NCI-H82 (cell line): Measurements from ENCODE around the gene SPDYC.
"Not testable (repeated sequence)": the region's sequence is repeated elsewhere in the genome, so short reads cannot be mapped to it uniquely, and the experiment has no call there.

Experiments used
- DNase-seq: peaks from one replicate; lab custom pipeline; 2025; lab: John Stamatoyannopoulos, UW

Gene SPDYC

DNA sequence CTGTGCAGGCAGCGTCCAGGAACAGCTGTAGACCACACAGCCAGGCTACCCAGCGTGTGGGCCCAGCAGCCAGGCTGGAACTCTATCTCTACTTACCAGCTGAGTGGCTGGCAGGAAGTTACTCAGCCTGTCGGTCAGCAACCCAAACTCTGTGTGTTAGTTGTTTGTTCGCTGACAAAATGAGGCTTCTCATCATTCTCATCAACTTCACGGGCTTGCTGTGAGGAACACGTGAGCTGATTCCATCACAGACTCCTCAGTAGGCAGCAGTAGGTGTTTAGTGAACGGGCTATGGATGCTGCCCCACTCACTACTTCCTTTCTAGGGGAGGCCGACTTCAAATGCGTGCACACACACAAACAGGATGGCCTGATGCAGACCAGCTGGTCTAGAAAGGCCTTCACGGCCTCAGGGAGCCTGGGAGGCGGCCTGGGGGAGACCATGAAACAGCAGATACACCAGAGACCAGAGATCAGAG, 830 bp upstream of the SPDYC start:
- DNase-seq = no peak

DNA sequence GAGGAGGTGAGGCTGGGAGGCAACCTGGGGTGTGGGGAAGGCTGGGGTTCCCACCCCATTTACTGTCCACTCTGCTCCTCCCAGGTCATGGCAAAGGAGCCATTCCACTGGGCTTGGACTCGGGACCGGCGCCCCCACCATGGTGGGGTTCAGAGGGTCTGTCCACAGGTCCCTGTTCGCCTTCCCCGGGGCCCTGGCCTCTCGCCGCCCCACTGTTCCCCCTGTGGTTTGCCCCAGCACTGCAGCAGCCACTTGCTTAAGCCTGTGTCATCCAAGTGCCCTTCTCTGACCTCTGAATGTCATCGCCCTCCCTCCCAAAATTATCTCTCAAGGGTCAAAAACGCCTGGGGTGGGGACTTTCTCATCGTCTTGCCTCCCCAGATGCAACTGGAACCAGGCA, 2.6 kb downstream of the SPDYC start:
- no peak for DNase-seq

DNA sequence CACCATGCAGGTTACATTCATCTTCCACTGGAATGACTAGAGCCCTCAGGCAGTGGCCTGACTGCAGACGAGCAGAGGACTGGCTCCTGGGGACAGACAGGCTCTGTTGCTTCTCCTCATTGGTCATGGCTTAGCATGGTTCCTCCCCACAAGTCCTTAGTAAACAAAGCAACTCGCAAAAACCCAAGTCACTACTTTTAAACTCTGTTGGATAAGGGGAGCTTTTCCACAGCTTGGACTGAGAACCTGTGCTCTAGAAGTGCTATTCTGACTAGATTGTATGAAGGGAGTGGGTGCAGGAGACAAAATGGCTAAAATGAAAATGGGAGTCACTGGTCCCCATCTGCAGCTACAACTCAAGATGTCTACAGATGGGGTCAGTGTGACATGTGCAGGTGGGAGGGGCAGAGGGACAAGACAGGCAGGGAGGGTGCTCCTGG, 4.6 kb downstream of the SPDYC start:
- not testable (repeated sequence) for DNase-seq

DNA sequence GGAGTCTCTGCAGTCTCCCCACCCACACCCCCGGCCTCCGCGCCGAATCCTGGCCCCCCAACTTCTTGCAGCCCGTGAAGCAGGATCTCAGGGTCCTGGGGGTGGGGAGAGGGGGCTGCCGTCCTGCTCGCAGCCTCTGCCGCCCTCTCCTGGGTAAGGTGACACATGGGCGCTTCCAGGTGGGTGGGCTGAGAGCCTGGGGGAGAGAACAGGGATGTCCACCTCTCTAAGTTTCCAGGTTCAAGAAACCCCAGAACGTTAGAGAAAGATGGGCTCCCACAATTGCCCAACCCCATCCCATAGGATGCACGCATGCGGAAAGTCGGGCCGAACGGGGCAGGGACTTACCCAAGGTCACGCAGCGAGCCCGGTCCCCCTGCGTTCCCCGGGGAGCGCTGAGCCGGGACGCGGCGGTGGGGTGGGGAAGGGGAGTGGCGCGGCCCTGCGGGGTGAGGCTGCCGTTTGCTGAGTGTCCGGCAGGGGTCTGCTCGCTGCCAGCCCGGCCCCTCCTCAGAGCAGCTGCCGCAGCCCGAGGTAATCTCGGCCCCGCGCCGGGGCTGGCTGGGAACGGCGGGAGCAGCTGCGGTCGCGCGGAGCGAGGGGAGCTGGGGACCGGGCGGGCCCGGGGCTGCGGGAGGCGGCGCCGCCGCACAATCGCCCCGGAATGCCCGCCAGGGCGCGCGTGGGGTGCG, 11.0 kb downstream of the SPDYC start:
- peak; percentile 83 for DNase-seq

DNA sequence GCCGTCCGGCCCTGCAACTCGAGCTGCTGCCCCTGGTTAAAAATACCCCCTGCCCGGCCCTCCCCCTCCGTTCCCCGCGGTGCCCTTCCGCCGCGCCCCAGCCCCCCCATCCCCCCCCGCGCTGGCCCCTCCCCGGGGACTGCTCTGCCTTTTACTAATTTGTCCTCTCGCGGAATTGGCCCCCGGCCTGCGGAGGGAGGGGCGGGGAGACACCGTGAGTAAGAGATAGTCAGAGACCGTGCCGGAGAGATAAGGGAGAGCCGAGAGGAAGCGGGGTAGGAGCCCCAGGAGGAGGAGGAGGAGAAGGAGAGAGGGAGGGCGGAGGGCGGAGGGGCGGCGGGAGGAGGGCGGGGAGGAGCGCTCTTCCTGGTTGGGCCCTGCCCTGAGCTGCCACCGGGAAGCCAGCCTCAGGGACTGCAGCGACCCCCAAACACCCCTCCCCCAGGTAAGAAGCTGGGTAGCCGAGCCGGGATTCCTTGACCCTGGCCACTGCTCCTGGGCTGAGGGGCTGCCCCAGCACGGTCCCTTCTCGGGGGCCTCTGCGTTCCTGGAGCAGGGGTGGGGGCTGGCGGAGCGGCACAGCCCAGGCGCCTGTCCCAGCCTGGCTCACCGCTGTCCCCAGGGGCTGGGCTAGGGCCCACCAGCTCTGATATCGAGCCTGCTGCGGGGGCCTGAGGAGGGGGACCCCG, 11.7 kb downstream of the SPDYC start, which contains the start of gene CAPN1:
CAPN1 (plus strand) TSS at position 360 of the 689 bp plus-strand sequence. CDS start 774 bp downstream, outside the sequence.
- peak; percentile 80 for DNase-seq

DNA sequence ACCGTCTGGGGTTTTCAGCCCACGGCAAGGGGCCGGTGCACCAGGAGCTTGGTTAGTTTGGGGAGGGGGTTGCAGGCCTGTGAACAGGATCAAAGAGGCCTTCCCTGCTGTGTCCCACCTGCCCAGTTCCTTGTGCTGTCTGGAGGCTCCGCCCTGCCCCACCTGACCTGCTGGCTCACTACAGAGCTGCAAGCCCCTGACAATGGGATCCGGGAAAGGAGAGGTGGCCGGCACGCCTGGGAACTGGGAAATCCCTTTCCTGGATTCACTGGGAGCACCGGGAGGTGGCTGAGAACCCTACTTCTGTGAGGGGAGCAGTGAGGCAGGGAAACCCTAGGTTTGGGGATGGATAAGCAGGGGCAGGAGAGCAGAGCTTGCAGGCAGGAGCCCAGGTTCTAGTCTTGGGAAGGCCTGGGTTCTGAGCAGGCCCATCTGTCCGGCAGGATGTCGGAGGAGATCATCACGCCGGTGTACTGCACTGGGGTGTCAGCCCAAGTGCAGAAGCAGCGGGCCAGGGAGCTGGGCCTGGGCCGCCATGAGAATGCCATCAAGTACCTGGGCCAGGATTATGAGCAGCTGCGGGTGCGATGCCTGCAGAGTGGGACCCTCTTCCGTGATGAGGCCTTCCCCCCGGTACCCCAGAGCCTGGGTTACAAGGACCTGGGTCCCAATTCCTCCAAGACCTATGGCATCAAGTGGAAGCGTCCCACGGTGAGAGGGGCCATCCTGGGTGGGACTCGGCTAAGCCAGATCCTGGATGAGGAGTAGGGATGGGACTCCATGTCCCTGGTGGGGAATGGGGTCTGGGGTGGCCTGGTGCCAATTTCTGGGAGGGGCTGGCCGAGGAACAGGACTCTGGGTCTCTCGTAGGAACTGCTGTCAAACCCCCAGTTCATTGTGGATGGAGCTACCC, 12.5 kb downstream of the SPDYC start:
- DNase-seq = peak; percentile 42

DNA sequence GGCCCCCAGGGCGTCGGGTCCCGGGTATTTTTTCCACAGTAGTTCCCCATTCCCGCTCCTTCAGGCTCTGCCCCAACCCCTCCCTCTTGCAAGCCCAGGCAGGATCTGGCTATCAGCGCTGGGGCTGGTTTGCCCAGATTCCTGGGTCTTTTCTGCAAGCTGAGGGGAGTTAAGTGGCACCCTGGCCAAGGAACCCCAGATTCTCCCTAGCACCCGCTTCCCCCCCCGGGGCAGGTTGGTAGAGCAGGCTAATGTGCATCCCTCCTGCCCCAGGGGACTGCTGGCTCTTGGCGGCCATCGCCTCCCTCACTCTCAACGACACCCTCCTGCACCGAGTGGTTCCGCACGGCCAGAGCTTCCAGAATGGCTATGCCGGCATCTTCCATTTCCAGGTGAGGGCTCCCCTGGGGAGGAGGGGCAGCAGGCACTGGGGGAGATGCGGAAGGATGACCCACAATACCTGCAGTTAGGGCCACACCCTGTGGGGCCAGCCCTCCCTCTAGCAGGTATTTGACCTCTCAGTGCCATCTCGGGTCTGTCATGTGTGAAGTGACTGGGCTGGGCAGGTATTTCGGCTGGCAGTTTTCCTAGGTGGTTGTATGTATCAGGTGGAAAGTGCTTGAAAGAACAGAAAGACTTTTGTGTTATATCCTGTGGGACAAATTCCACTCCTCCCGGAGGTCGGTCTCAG, 13.3 kb downstream of the SPDYC start:
- no peak for DNase-seq

DNA sequence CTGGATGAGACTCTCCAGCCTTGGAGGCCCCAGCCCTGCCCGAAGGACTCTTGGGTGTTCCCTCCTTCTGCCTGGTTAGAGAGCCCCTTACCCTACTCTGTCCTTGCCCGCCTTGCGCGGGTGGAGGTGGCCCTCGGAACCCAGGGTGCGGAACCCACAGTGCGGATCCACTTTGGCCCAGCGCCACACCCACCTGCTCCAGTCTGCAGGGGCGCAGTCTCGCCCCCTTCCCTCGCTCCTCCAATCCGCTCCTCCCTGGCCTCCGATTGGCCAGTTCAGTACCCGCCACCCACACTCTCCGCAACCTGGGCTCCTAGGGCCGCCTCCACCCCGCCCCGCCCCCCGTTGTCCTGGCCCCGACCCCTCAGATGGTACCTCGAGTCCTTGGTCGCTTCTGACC, 14.1 kb downstream of the SPDYC start:
- no peak for DNase-seq

DNA sequence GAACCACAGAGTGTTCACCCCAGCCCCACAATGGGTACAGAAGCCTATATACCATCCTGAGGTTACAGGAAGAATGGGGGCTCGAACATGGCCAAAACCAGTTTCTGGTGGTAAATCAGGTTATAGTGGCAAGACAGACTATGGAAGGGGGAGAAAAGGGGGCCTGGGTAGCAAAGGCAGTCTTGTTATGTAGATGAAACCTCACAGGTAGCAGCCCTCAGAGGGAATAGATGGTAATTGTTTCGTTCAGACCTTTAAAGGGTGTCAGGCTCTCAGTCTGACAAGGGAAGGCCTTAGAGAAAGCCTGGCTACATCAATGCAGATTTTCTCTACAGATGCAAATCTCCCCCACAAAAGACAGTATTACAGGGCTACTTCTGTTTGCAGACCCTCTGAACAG, 15.1 kb downstream of the SPDYC start:
- no peak for DNase-seq

DNA sequence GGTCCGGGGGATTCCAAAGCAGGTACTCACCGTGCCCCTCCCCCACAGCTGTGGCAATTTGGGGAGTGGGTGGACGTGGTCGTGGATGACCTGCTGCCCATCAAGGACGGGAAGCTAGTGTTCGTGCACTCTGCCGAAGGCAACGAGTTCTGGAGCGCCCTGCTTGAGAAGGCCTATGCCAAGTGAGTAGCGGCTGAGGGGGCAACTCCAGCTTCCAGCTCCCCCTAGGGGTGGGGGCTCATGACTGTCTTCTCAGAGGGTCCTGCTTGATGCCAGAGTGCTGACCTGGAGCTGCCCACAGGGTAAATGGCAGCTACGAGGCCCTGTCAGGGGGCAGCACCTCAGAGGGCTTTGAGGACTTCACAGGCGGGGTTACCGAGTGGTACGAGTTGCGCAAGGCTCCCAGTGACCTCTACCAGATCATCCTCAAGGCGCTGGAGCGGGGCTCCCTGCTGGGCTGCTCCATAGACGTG, 15.9 kb downstream of the SPDYC start:
- peak; percentile 14 for DNase-seq

DNA sequence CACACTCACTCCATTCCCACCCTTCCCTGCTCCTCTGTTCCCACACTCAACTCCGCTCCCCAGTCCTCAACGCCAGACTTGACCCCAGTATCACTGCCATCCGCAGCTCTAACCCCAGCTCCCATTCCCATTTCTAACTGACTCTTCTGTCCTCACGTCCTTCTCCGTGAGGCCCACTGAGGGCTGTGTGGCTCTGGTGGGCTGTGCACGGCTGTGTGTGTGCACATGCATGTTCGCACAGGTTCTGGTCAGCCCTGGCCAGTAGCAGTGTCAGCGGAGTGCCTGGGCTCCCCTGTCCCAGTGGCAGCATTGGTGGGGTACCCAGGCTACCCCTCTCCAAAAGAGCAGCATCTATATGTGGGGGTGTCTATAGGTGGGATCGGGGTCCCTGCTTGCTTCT, 16.7 kb downstream of the SPDYC start:
- no peak for DNase-seq

DNA sequence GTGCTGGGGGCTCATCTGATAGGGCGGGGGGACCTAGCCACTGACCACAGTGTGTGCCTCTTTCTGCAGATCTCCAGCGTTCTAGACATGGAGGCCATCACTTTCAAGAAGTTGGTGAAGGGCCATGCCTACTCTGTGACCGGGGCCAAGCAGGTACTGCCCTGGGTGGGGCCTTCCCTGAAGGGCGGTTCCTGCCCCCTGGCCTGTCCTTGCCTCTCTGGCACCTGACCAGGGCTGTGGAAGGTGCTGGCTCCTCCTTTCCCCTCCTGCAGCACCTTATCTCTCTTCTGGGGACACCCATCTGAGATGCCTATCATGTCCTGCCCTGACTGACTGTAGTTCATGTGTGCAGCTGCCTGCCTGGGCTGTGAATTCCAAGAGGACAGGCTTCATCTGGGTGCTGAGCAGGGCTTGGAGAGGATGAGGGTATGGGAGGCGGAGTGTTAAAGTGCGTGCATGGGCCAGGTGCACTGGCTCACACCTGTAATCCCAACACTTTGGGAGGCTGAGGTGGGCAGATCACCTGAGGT, 17.2 kb downstream of the SPDYC start:
- DNase-seq = no peak

DNA sequence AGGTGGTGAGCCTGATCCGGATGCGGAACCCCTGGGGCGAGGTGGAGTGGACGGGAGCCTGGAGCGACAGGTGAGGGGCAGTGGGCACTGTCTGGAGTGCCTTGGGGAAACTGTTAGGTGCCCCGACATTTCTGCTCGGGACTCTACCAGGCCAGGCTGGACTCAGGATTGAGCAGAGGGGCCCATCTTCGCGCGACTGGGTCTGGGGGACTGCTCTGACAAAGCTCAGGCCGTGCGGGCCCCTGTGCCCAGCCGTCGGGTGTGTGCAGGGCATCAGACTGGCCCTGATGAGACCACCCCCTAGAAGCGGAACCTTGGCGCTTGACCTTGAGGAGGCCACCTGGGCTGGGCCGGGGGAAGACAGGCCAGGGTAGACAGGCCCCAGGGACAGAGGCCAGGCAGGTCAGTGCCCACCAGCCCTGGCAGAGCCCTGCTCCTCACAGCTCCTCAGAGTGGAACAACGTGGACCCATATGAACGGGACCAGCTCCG, 18.0 kb downstream of the SPDYC start:
- no peak for DNase-seq

DNA sequence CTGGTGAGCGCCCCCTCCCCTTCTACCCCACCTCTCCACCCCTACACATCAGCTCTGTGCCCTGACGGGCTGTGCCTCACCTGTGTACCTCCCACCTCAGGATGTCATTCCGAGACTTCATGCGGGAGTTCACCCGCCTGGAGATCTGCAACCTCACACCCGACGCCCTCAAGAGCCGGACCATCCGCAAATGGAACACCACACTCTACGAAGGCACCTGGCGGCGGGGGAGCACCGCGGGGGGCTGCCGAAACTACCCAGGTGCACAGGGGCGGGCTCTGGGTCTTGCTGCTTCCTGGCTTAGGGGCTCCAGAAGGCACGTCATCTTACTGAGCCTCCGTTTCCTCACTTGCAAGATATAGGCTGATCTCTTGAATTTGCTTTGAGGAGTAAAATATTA, 18.5 kb downstream of the SPDYC start:
- DNase-seq = no peak

DNA sequence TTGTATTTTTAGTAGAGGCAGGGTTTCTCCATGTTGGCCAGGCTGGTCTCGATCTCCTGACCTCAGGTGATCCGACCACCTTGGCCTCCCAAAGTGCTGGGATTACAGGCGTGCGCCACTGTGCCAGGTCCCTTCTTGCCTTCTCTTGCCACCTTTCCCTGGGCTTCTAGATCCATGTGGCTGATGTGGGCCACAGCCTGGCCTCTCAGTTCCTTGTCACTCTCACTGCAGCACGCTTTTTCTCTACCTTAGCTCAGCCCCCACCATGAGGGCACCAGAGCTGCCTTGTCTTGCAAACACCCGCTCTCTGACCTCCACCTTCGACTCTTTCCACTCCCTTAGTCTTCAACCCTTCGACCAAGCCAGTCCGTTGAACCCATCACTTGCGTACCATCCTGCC, 19.2 kb downstream of the SPDYC start:
- no peak for DNase-seq

DNA sequence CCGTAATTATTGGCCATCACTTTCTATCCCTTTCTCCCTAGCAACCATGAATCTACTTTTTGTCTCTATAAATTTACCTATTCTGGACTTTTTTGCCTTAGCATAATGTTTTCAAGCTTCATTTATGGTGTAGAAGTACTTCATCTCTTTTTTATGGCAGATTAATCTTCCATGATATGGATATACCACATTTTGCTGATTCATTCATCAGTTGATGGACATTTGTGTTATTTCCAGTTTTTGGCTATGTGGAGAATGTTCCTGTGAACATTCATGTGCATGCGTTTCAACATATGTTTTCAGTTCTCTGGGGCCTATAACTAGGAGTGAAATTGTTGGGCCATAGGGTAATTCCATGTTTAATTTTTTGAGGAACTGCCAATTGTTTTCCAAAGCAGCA, 24.5 kb downstream of the SPDYC start:
- no peak for DNase-seq

DNA sequence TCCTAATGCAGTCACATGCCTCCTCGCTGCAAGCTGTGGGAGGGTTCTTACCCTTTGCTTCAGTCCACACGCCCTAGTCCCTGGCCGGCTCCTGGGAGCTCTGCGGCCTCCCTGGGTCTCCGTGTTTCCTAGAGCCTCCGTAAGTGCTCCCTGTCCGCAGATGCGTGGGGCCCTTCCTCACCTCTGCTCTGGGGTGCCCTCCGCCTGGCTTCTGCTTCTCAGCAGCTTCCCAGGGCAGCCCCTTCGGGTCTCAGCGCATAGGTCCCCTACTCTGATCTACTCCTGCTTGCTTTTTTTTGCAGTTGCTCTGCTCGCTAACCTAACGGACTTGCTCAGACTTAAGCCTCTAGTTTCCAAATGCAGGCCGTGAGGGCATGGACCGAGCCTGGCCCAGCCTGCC, 34.1 kb downstream of the SPDYC start:
- DNase-seq = no peak

DNA sequence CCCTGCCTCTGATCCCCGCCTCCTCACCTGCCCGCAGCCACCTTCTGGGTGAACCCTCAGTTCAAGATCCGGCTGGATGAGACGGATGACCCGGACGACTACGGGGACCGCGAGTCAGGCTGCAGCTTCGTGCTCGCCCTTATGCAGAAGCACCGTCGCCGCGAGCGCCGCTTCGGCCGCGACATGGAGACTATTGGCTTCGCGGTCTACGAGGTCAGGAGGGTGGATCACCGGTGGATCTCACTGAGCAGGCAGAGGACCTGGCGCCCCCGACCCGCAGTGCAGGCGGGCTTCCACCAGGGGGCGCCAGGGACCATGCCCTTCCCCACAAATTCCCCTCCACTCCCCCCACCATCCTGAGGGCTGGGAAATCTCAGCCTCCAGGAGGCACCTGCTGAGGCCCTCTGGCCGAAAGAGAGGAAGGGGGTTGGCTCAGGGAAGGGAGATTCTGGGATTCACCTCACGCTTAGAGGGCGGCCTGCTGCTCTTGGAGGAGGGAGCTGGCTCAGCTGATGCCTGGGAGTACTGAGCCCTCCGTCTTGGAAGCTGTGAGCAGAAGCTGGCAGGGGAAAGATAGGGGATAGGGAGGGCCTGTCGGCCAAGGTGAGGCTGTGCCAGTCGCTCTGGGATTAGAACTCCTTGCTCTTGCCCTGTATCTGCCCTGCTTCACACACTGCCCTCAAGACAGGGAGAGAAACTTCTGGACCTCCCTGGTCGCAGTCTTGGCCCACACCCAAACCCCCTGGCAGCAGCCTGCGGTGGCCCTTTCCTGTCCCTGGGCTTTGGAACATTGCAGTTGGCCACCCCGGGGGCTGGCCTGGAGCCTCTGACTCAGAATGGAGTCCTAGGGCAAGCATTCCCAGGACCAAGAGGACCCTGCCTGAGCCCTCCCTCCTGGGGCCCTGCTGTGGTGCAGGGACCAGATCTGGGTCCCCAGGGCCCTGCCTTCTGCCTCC, 34.9 kb downstream of the SPDYC start:
- peak; percentile 79 for DNase-seq

DNA sequence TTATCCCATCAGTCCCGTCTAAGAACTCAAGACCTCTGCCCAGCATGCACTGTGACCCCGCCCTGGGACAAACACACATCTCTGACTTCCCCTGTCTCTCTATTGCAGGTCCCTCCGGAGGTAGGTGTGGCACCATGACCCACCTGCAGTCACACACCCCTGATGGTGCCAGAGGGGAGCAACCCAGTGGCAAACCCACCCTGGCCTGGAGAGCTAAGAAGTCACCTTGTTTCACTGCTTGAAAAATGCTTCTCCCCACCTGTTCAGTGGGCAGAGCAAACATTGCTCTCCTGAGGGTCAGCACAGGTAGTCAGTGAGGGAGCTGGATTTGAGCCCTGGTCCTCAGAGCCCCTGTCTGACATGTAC, 35.6 kb downstream of the SPDYC start:
- no peak for DNase-seq

DNA sequence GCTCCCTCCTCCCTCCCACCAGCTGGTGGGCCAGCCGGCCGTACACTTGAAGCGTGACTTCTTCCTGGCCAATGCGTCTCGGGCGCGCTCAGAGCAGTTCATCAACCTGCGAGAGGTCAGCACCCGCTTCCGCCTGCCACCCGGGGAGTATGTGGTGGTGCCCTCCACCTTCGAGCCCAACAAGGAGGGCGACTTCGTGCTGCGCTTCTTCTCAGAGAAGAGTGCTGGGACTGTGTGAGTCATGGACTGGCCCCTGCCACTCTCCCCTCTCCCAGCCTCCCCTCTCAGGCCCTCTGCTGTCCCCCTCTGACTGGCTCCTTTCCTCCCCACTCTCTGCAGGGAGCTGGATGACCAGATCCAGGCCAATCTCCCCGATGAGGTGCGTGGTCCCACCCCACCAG, 36.4 kb downstream of the SPDYC start:
- DNase-seq = no peak
